Measurements from ENCODE around the gene RAPSN.

RAPSN gene

GRCh38 chr11:47426062-47426956 lies 22.6 kb downstream of the RAPSN start, which contains the start of gene PSMC3 (continued):
- TF ChIP-seq PRDM2 (tag by site-specific recombination; IDR thresholded peaks at IDR 0.05; ENCODE audit: borderline replicate concordance) (no peak), ZNF18 (tag by site-specific recombination; IDR thresholded peaks at IDR 0.05) (no peak), YY1 (tag by site-specific recombination; IDR thresholded peaks at IDR 0.05) (peak; percentile 97), KLF1 (tag by site-specific recombination; IDR thresholded peaks at IDR 0.05) (peak; percentile 25; the same call in 1 of the 2 replicates), ZNF214 (tag by site-specific recombination; IDR thresholded peaks at IDR 0.05; ENCODE audit: borderline replicate concordance) (no peak), TCF7L2 (IDR thresholded peaks at IDR 0.05; ENCODE audit: borderline replicate concordance, low read depth, low read length) (no peak), ZNF664 (tag by site-specific recombination; IDR thresholded peaks at IDR 0.05) (no peak), KLF7 (tag by site-specific recombination; IDR thresholded peaks at IDR 0.05; ENCODE audit: borderline replicate concordance) (peak; percentile 32; the same call in 1 of the 2 replicates), RBAK (tag by site-specific recombination; IDR thresholded peaks at IDR 0.05) (no peak), ZNF221 (tag by site-specific recombination; IDR thresholded peaks at IDR 0.05; ENCODE audit: borderline replicate concordance) (no peak), ZNF707 (tag by site-specific recombination; IDR thresholded peaks at IDR 0.05) (no peak), ZBTB44 (tag by site-specific recombination; IDR thresholded peaks at IDR 0.05) (no peak), ZSCAN4 (tag by site-specific recombination; IDR thresholded peaks at IDR 0.05) (no peak; the same call in 1 of the 2 replicates), ZNF670 (tag by site-specific recombination; IDR thresholded peaks at IDR 0.05; ENCODE audit: low read depth) (no peak), ZNF660 (tag by site-specific recombination; IDR thresholded peaks at IDR 0.05) (peak; percentile 29; the same call in 1 of the 2 replicates), ZBTB6 (tag by site-specific recombination; IDR thresholded peaks at IDR 0.05) (no peak), ZNF266 (tag by site-specific recombination; IDR thresholded peaks at IDR 0.05; ENCODE audit: low read depth) (no peak), SP7 (tag by site-specific recombination; IDR thresholded peaks at IDR 0.05) (peak; percentile 76), ZNF350 (tag by site-specific recombination; IDR thresholded peaks at IDR 0.05) (no peak), KLF10 (tag by site-specific recombination; IDR thresholded peaks at IDR 0.05) (peak; percentile 66), ZNF560 (tag by site-specific recombination; IDR thresholded peaks at IDR 0.05; ENCODE audit: borderline replicate concordance) (no peak), ZNF138 (tag by site-specific recombination; IDR thresholded peaks at IDR 0.05; ENCODE audit: borderline replicate concordance) (no peak), ZNF513 (tag by site-specific recombination; IDR thresholded peaks at IDR 0.05) (no peak), ZBTB8A (tag by site-specific recombination; IDR thresholded peaks at IDR 0.05) (peak; percentile 62), GLI2 (tag by site-specific recombination; IDR thresholded peaks at IDR 0.05; ENCODE audit: borderline replicate concordance, low read depth) (no peak), ZNF2 (tag by site-specific recombination; IDR thresholded peaks at IDR 0.05) (peak; percentile 51; the same call in 1 of the 2 replicates)
